ENCODE data around the gene CTSK. TPM values are rescaled to one million over a fixed set of nuclear protein-coding genes. Genes with fewer than 3 reads are reported as not detected.
"Not testable (repeated sequence)": the region's sequence is repeated elsewhere in the genome, so short reads cannot be mapped to it uniquely, and the experiment has no call there.

CTSK gene
- 20.5 and 194 TPM in 2 replicates for total RNA-seq

DNA sequence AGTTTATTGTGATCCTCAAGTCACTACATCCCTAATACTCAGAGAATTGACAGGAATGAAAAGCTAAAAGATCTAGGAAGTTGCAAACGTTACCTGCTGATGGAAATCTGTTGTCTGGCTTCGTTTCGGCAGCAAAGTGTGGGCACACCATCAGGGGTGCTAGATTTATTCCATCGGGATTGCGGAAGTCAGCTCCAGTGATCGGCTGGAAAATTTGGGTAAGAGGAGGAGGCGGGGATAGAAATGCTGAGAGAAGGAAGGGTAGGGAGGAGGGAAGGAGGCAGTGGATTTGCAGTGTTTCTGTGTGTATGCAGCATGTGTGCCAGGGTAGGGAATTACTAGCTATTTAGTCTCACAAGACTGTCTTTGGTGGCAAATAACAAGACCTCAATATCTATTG lies at the start of gene CTSK:
TSS of gene CTSK (minus strand) at position 140 of the 400 bp plus-strand sequence. CDS start 1,455 bp downstream, outside the sequence.
- DNase-seq (ENCODE audit: low read depth, low spot score), result no peak

- DNase-seq (ENCODE audit: low read depth, low spot score), result not testable (repeated sequence)
Measured at GRCh38 chr1:150852734-150853133, 44.7 kb upstream of the CTSK start.

DNA sequence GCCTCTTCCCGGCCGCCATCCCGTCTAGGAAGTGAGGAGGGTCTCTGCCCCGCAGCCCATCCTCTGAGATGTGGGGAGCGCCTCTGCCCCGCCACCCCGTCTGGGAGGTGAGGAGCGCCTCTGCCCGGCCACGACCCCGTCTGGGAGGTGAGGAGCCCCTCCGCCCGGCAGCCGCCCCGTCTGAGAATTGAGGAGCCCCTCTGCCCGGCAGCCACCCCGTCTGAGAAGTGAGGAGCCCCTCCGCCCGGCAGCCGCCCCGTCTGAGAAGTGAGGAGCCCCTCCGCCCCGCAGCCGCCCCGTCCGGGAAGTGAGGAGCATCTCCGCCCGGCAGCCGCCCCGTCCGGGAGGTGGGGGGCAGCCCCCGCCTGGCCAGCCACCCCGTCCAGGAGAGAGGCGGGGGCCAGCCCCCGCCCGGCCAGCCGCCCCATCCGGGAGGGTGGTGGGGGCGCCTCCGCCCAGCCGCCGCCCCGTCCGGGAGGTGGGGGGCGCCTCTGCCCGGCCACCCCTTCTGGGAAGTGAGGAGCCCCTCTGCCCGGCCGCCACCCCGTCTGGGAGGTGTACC lies 42.8 kb upstream of the CTSK start:
- not testable (repeated sequence) for DNase-seq (ENCODE audit: low read depth, low spot score)

DNA sequence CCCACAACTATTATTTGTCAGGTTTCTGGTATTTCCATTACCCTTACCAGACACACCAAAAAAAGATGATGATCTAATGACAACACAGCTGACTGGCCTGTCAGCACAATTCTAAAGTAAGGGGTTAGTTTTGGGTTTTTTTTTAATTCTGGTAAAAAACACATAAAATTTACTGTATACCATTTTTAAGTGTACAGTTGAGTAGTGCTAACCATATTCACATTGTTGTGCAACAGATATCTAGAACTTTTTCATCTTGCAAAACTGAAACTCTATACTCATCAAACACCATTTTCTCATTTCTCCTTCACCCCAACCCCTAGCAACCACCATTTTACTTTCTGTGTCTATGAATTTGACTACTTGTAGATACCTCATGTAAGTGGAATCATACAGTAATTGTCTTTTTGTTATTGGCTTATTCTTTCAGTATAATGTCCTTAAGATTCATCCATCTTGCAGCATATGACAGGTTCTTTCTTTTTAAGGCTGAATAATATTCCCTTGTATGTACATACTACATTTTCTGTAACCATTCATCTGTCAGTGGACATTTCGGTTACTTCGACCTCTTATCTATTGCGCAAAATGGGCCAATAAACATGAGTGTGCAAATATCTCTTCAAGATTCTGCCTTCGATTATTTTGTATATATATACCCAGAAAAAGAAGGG lies 38.5 kb upstream of the CTSK start:
- no peak for DNase-seq (ENCODE audit: low read depth, low spot score)

GRCh38 chr1:150843474-150843873 lies 35.4 kb upstream of the CTSK start:
- DNase-seq (ENCODE audit: low read depth, low spot score), result no peak

- DNase-seq (ENCODE audit: low read depth, low spot score), result no peak
Measured at GRCh38 chr1:150842964-150843363, 34.9 kb upstream of the CTSK start.

GRCh38 chr1:150842343-150842742 lies 34.3 kb upstream of the CTSK start:
- DNase-seq (ENCODE audit: low read depth, low spot score), result no peak

DNA sequence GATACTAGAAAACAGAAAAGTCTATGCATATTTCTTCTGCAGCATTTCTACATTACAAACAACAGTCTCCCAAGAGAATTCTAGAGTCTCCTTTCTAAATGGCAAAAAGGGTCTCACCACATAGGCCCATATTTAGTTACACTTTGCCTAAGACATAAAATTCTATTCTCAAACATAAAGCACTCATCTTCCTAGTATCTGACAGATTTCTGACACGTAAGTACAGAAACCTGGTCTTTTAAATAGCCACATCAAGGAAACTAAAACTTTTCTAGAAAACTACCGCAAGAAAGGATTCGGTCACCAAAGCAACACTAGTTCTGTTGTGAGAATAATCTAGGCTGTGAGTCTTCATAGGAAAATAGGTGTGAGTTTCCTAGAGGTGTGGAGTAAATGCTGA lies 33.6 kb upstream of the CTSK start:
- DNase-seq (ENCODE audit: low read depth, low spot score), result no peak

GRCh38 chr1:150840850-150841249 lies 32.8 kb upstream of the CTSK start:
- DNase-seq (ENCODE audit: low read depth, low spot score), result not testable (repeated sequence)

DNA sequence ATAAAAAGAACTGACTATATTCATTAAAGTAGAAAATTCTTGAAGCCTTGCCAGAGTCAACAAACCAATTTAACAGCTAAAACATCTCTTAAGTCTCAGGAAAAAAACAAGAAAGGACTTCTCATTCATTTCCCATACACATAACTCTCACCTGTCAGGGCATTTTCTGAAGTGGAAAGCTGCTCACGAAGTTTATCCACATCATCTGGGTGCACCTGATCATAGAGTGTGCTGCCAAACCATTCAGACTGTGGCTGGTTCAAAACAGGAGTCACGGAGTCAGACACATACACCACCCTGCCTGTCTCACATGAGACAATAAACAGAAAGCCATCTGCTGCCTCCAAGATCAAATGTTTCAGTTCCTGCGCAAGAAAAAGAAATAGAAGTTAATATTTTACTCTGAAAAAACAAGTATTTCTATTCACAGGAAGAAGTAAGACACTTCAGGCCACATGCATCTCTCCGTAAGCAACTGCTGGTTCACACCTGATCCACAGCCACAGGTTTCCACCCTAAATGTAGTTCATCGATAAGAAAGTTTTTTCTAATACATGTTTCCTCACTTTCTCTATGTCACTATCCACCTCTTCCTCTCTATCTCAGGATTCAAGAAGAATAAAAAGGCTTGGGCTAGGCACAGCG lies 28.2 kb upstream of the CTSK start:
- DNase-seq (ENCODE audit: low read depth, low spot score), result peak; percentile 22

GRCh38 chr1:150833961-150834360 lies 25.9 kb upstream of the CTSK start:
- not testable (repeated sequence) for DNase-seq (ENCODE audit: low read depth, low spot score)

GRCh38 chr1:150832597-150832996 lies 24.5 kb upstream of the CTSK start:
- DNase-seq (ENCODE audit: low read depth, low spot score), result no peak

DNA sequence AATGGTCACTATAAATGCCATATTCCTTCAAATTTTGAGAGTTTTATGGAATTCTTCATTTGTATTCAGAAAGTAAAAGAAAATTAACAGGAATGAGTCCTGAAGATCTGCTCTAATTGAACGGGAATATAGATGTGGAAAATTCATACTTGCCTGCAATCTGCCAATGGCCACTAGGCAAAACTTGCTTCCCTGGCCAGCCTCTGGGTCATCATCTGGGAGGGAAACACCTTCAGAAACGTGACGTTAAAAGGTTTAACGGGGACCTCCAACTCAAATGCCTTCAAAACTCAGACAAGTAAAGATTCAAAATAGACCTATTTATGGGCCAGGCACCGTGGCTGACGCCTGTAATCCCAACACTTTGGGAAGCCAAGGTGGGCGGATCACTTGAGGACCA lies 21.7 kb upstream of the CTSK start:
- no peak for DNase-seq (ENCODE audit: low read depth, low spot score)

DNA sequence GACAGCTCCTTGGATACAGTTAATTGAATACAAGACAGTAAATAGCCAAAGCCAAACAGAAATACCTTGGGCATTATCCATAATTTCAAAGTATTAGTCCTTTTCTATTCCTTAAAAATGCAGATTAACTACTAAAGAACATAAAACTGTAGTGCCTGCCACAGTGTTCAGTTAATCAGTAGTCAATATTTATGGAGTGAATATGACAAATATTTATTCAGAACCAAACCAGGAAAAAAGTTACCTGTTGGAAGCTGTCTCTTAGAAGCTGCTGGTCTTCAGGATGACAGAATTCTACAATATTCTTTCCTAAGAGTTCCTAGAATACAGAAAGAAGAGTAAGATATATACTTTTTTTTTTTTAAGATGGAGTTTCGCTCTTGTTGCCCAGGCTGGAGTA lies 18.2 kb upstream of the CTSK start:
- no peak for DNase-seq (ENCODE audit: low read depth, low spot score)

DNA sequence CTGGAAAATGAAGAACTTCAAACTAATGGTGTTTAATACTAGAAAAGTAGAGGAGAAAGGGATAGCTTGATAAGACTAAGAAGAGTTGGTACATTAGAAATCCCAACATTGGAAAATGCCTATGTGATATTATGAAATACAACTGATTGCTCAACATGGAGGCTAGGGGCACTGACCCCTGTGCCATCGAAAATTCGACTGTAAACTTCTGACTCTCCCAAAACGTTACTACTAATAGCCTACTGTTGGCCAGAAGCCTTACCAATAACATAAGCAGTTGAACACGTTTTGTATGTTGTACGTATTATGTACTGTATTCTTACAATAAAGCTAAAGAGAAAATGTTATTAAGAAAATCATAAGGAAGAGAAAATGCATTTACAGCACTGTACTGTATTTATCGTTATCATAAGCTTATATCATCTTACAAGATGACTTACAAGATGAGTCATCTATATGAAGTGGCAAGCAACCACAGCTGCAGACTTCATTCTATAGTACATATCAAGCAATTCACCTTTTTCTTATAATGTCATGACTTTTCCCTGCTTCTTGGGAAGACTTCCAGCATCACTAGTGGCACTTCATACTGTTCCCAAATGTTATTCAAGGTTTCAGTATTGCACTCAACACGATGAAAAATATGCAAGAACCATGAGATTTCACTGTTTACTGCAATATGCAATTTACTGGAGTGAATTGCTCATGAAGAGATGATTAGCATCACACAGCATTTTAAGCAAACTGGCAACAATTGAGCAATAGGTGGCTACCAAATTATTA lies 12.9 kb upstream of the CTSK start:
- no peak for DNase-seq (ENCODE audit: low read depth, low spot score)

DNA sequence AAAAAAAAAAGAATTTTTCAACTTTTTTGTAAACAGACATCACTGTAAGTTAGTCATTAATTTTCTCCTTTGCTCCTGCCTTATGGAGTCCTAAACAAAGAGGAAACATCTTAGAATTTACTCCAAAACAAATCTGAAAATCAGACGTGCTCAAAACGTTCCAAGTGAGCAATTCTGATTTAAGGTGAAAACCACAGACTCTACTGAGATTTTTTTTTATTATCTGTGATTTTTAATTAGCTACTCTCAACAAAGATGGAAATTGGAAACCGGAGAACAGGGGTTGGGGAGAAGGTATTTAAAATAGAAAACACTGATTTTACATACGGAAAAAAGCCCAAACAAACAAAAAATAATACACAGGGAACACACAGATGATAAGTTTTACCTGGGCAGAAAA lies 7.8 kb upstream of the CTSK start:
- no peak for DNase-seq (ENCODE audit: low read depth, low spot score)

- DNase-seq (ENCODE audit: low read depth, low spot score), result peak; percentile 60
Measured at GRCh38 chr1:150813028-150813707, 5.1 kb upstream of the CTSK start.

DNA sequence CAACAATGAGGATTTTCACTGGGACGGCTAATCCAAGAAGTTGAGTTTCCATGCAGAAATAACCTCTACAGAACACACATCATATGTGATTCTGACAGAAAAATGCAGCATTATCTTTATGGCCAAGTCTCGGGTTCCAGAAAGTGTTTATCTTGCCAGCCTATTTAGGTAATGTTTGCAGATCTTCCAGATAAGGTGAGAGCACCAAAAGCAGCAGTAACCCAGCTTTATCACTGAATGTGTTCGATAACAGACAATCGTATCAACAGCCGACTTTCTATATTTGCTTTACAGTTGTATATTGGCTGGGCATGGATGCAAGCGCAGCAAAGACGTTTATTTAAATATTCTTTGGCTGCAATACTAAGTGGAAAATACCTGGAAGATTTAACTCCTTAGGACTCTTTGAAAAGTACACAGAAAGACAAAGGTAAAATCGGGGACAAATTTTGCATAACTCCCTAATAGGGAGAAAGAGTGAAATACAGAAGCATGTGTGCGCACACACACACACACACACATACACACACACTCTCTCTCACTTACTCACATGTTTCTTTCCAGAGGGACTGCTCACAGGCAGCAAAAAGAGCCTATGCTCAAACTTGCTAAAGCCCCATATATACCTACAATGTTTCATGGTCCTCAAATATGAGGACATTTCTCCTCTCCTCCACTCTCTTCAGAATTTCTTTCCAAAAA lies 3.0 kb upstream of the CTSK start:
- DNase-seq (ENCODE audit: low read depth, low spot score), result no peak

DNA sequence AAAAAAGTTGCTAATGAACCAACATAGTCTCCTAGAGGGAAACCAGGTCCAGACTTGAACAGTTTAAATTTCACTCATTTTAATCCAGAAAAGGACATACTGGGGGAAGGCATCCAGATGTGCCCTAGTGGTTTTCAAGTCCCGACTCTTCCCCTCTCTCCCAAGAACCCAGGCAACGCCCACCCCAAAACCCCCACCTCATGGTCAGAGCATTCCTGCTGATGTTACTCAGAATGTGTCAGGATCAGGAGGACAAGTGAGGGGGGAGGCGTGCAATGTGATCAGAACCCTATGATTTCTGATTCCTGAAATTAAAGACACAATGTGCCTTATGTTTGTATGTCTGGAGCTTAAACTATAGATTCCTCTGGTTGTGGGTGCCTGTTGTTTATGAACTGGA lies 1.6 kb upstream of the CTSK start:
- no peak for DNase-seq (ENCODE audit: low read depth, low spot score)

DNA sequence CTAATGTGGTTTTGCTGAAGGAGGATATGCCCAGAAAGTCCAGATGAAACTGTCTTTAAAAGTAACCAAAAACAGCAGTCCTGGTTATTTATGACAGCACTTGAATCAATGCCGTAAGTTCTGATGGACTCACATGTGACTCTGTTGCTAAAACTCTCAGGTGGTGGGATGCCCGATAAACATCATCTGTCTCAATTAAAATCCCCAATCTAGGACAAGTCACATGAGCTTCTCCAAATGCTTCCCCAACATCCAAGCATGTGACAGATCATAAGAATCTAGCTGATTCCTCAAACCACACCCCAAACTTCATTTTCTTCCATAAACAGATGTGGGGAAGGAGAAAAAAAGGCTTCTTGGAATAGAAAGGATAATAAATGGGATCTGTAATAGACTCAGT lies 786 bp upstream of the CTSK start:
- DNase-seq (ENCODE audit: low read depth, low spot score), result no peak

Measured in pulmonary artery endothelial cell (primary cell).